OCI-LY7 (cell line): Measurements from ENCODE around the gene DMD. TPM values are rescaled to one million over a fixed set of nuclear protein-coding genes. Genes with fewer than 3 reads are reported as not detected.

Source experiments
- BruUV-seq: library from RNA; stranded (reverse); fragments of 400-500 nt; replicated peaks from 2 replicates; lab custom pipeline; 2021; lab: Mats Ljungman, UMichigan
- CTCF ChIA-PET: fragments of 300-600 bp; sonication (Branson Sonifier 250); formaldehyde crosslinking; loops from one replicate; lab custom pipeline; 2022; ENCODE audit warnings: antibody characterized with exemption; ENCODE audit not compliant: unreplicated experiment; lab: Charles Lee
- POLR2A ChIA-PET: fragments of 300-600 bp; sonication (Branson Sonifier 250); formaldehyde crosslinking; loops from one replicate; lab custom pipeline; 2022; ENCODE audit warnings: antibody characterized with exemption; lab: Charles Lee
- DNase-seq: peaks from one replicate; pipeline ENCODE4 v3.0.0-alpha.2; 2015; ENCODE audit warnings: low spot score
- H2AFZ ChIP-seq: fragments of 200-600 bp; sonication (generic), shearing (Covaris generic); 2 replicates; pipeline ENCODE4 v1.6.1; 2014; ENCODE audit warnings: mild to moderate bottlenecking, antibody characterized with exemption, low read length, moderate library complexity
- H3K27ac ChIP-seq: fragments of 200-600 bp; sonication (generic); 2 replicates; pipeline ENCODE4 v1.5.1; 2014; ENCODE audit warnings: mixed run types, low read depth, mild to moderate bottlenecking, moderate library complexity, low read length, inconsistent platforms; ENCODE audit not compliant: poor library complexity, severe bottlenecking
- H3K36me3 ChIP-seq: fragments of 200-600 bp; sonication (generic); 2 replicates; pipeline ENCODE4 v1.6.1; 2014; ENCODE audit warnings: mild to moderate bottlenecking, antibody characterized with exemption, low read length, moderate library complexity, mixed read lengths; ENCODE audit not compliant: insufficient read depth
- H3K4me1 ChIP-seq: fragments of 200-600 bp; sonication (generic); 2 replicates; pipeline ENCODE4 v1.5.1; 2014; ENCODE audit warnings: mild to moderate bottlenecking, low read length; ENCODE audit not compliant: insufficient read depth, poor library complexity, severe bottlenecking
- H3K4me2 ChIP-seq: fragments of 200-600 bp; sonication (generic); 2 replicates; pipeline ENCODE4 v1.6.1; 2014; ENCODE audit warnings: mild to moderate bottlenecking, low read length
- H3K4me3 ChIP-seq: fragments of 200-600 bp; sonication (generic); 2 replicates; pipeline ENCODE4 v1.5.1; 2014; ENCODE audit warnings: mild to moderate bottlenecking, low read depth, low read length; ENCODE audit not compliant: poor library complexity, severe bottlenecking
- H3K79me2 ChIP-seq: fragments of 200-600 bp; sonication (generic); 2 replicates; pipeline ENCODE4 v1.6.1; 2016; ENCODE audit warnings: low read depth, mild to moderate bottlenecking, low read length, moderate library complexity, mixed read lengths; ENCODE audit not compliant: insufficient read depth
- H3K9me2 ChIP-seq: fragments of 200-600 bp; sonication (generic); 2 replicates; pipeline ENCODE4 v1.6.1; 2016; ENCODE audit warnings: mild to moderate bottlenecking, low read length, mixed read lengths; ENCODE audit not compliant: insufficient read depth
- H3K9me3 ChIP-seq: fragments of 200-600 bp; sonication (generic); 2 replicates; pipeline ENCODE4 v1.6.1; 2014; ENCODE audit warnings: mild to moderate bottlenecking, mixed run types, low read length, mixed read lengths
- H4K20me1 ChIP-seq: fragments of 200-600 bp; sonication (generic); 2 replicates; pipeline ENCODE4 v1.6.1; 2014; ENCODE audit warnings: mild to moderate bottlenecking, antibody characterized with exemption, low read length, moderate library complexity, mixed read lengths; ENCODE audit not compliant: insufficient read depth
- EZH2phosphoT487 ChIP-seq: fragments of 200-600 bp; sonication (generic); IDR thresholded peaks from 2 replicates; pipeline ENCODE4 v1.6.1; 2018; ENCODE audit warnings: low read depth, borderline replicate concordance, mild to moderate bottlenecking, mixed run types, antibody characterized with exemption, low read length, moderate library complexity, mixed read lengths
- intact Hi-C: fragments of 100-400 bp; cut with micrococcal nuclease; formaldehyde crosslinking; loops from one replicate; pipeline ENCODE4 v1.10.0; 2022; ENCODE audit not compliant: unreplicated experiment
- total RNA-seq, 2 experiments: library from RNA; depleted of rRNA in 1 of 2; stranded (reverse); fragments of >200 nt in 1 of 2; shearing (Covaris generic) in 1 of 2; gene quantifications; 2 replicates each; pipeline ENCODE4 v1.2.3, GENCODE V29; 2014 to 2022
- TF ChIP-seq, protein P1 (sequence below): fragments of 200-600 bp; sonication (generic); conservative IDR thresholded peaks from 2 replicates; pipeline ENCODE4 v1.5.1; 2014; ENCODE audit warnings: mild to moderate bottlenecking, antibody characterized with exemption, low read length, moderate library complexity, mixed read lengths

DMD gene
- total RNA-seq, 2 experiments from 2014 or later = 20.5 to 61.4 TPM

DNA sequence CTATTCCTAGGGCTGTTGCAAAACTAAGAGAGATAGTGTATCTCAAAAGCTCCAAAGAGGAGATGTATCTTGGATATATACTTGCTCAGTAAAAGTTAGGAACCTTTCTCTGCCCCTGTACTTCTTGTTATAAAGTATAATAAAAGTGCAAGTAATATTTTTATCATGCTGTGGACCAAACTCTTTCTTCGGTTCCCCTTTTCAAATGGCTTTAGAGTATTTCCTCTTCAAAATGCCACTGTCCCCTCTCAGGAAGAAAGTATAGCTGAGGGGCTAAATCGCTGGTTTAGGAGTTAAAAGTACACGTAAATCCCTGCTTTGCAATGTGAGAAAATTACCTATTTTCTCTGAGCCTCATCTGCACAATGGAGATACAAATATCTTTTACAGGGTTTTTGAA lies 1970.4 kb downstream of the DMD start:
- Histone ChIP-seq H3K79me2 (peaks cover 58% of the 10 kb centered on the region), H3K4me2 (peak overlapping the region; percentile 73), H2AFZ (no peak overlapping the region; the same call in 1 of the 2 replicates), H3K9me2 (no peaks in the 10 kb centered on the region), H3K27ac (peak overlapping the region; percentile 90), H3K4me1 (peaks cover 99% of the 10 kb centered on the region), H3K36me3 (peaks cover 9% of the 10 kb centered on the region; the same call in 1 of the 2 replicates), H3K9me3 (no peaks in the 10 kb centered on the region), H4K20me1 (no peaks in the 10 kb centered on the region), H3K4me3 (peak overlapping the region; percentile 47)
- TF ChIP-seq, protein P1, sequence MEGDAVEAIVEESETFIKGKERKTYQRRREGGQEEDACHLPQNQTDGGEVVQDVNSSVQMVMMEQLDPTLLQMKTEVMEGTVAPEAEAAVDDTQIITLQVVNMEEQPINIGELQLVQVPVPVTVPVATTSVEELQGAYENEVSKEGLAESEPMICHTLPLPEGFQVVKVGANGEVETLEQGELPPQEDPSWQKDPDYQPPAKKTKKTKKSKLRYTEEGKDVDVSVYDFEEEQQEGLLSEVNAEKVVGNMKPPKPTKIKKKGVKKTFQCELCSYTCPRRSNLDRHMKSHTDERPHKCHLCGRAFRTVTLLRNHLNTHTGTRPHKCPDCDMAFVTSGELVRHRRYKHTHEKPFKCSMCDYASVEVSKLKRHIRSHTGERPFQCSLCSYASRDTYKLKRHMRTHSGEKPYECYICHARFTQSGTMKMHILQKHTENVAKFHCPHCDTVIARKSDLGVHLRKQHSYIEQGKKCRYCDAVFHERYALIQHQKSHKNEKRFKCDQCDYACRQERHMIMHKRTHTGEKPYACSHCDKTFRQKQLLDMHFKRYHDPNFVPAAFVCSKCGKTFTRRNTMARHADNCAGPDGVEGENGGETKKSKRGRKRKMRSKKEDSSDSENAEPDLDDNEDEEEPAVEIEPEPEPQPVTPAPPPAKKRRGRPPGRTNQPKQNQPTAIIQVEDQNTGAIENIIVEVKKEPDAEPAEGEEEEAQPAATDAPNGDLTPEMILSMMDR = no peak
- no peak for TF ChIP-seq EZH2phosphoT487
- DNase-seq = peak; percentile 47
- BruUV-seq = no TSS peak
- ChIA-PET POLR2A (interaction anchor here (1.0 to 2.7 kb wide), 6 partner anchors 11 to 106 kb away, joined by 3 to 10 read pairs (median 6); no protein-coding TSS in a partner anchor), CTCF (no interaction called here)
- intact Hi-C loops = loop anchor here (2.0 kb wide), 1 partner anchor 24 kb away; no protein-coding TSS in a partner anchor

DNA sequence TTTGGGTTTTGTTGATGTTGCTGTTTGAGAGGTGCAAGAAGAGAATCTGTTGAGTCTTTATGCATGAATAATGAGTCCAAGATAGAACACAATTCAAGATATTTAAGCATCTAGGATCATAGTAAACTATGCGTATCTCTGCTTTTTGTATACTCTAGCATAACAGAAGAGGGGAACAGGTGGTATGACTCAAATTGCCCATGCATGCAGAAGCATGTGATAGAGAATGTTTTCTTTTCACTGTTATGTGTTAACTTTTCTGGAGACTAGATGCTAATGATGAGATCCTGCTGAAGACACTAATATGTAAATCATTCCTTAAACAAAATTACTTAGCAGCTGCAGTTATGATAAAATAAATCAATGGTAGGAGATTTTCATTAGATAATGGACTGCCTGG lies 1974.2 kb downstream of the DMD start:
- POLR2A ChIA-PET = no interaction called here
- Histone ChIP-seq H3K79me2 (peaks cover 48% of the 10 kb centered on the region; the same call in 1 of the 2 replicates), H3K4me3 (peak overlapping the region; percentile 43), H3K9me3 (no peaks in the 10 kb centered on the region), H4K20me1 (no peaks in the 10 kb centered on the region), H3K27ac (peak overlapping the region; percentile 90), H3K36me3 (peaks cover 9% of the 10 kb centered on the region; the same call in 1 of the 2 replicates), H3K4me1 (peaks cover 99% of the 10 kb centered on the region), H3K9me2 (no peaks in the 10 kb centered on the region), H2AFZ (no peak overlapping the region; the same call in 1 of the 2 replicates), H3K4me2 (peak overlapping the region; percentile 83)
- CTCF ChIA-PET = no interaction called here
- intact Hi-C loops = loop anchor here (10.0 kb wide), 1 partner anchor 102 kb away; no protein-coding TSS in a partner anchor
- peak; percentile 41 for DNase-seq
- TF ChIP-seq, protein P1 = no peak
- TF ChIP-seq EZH2phosphoT487 = no peak
- BruUV-seq = no TSS peak

DNA sequence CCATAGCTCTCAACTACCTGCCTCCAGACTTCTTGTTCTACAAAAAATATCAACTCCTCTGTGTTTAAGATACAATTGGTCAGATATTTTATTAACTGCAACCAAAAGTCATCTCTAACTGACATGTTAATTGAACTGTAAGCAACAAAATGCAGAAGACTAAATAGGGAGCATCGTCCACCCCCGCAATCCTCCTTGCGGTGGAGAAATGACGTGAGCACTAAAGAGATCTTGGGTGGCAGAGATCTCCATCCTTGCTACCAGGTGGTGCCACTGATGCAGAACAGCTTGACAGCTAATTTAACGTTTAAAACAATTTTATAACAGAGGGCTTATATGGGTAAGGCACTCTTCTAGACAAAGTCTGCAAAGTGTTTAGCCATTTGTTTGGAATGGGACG lies 1975.1 kb downstream of the DMD start:
- H3K36me3 ChIP-seq = peaks cover 9% of the 10 kb centered on the region; the same call in 1 of the 2 replicates
- ChIA-PET CTCF (no interaction called here), POLR2A (interaction anchor here (0.6 to 1.4 kb wide), 4 partner anchors 9 to 44 kb away, joined by 3 to 4 read pairs (median 3); no protein-coding TSS in a partner anchor)
- H3K4me2 ChIP-seq = peak overlapping the region; percentile 83
- TF ChIP-seq EZH2phosphoT487 = no peak
- DNase-seq = peak; percentile 65
- intact Hi-C loops = loop anchor here (10.0 kb wide), 1 partner anchor 101 kb away; no protein-coding TSS in a partner anchor
- BruUV-seq = no TSS peak
- peak overlapping the region; percentile 43 for H3K4me3 ChIP-seq
- no peaks in the 10 kb centered on the region for H3K9me3 ChIP-seq
- peaks cover 47% of the 10 kb centered on the region; the same call in 1 of the 2 replicates for H3K79me2 ChIP-seq
- peak overlapping the region; percentile 90 for H3K27ac ChIP-seq
- H3K4me1 ChIP-seq = peaks cover 98% of the 10 kb centered on the region
- peak overlapping the region; percentile 32; the same call in 1 of the 2 replicates for H2AFZ ChIP-seq
- no peaks in the 10 kb centered on the region for H4K20me1 ChIP-seq
- H3K9me2 ChIP-seq = no peaks in the 10 kb centered on the region
